PFSK-1 (cell line): ENCODE results near the gene ARSI.

Source experiments
- SIN3A ChIP-seq: IDR thresholded peaks from 2 replicates; pipeline ENCODE4 v1.6.1; 2012; ENCODE audit warnings: mild to moderate bottlenecking, low read length, moderate library complexity, borderline replicate concordance; ENCODE audit not compliant: insufficient read depth
- TAF1 ChIP-seq: IDR thresholded peaks from 2 replicates; pipeline ENCODE4 v1.6.1; 2012; ENCODE audit warnings: low read length, control low read depth, borderline replicate concordance; ENCODE audit not compliant: insufficient read depth

- TF ChIP-seq SIN3A (no peak), TAF1 (no peak)
Measured at GRCh38 chr5:150306775-150307174, 4.1 kb upstream of the ARSI start.
